ENCODE measurements around the gene PLPPR3. TPM values are rescaled to one million over a fixed set of nuclear protein-coding genes. Genes with fewer than 3 reads are reported as not detected.
"Not testable (repeated sequence)": the region's sequence is repeated elsewhere in the genome, so short reads cannot be mapped to it uniquely, and the experiment has no call there.

PLPPR3 gene
- total RNA-seq, 2 donors from 2014 or later: not detected

DNA sequence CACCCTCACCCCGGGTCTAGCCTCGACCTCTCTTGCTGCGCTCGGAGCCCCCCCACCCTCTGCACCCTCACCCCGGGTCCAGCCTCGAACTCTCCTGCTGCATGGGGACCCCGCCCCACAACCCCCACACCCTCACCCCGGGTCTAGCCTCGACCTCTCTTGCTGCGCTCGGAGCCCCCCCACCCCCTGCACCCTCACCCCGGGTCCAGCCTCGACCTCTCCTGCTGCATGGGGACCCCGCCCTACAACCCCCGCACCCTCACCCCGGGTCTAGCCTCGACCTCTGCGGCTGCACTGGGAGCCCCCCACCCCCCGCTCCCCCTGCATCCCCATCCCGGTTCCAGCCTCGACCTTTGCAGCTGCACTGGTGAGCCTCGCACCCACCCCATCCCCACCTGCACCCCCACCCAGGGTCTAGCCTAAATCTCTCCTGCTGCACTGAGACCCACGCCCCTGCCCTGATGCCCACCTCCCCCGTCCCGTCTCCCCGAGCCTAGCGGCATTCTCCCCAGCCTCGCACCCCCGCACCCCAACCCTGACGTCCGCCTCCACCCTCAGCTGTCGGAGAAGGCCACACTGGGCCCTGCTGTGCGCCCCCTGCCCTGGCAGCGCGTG, 39.5 kb upstream of the PLPPR3 start:
- Mint-ChIP-seq H3K27ac (no peak overlapping the region), H3K4me3 (no peak overlapping the region), H3K9me3 (no peaks in the 10 kb centered on the region), H3K4me1 (no peaks in the 10 kb centered on the region), H3K36me3 (ENCODE audit: low read depth) (no peaks in the 10 kb centered on the region), H3K27me3 (no peaks in the 10 kb centered on the region)
- ATAC-seq (replicated peaks): no peak

DNA sequence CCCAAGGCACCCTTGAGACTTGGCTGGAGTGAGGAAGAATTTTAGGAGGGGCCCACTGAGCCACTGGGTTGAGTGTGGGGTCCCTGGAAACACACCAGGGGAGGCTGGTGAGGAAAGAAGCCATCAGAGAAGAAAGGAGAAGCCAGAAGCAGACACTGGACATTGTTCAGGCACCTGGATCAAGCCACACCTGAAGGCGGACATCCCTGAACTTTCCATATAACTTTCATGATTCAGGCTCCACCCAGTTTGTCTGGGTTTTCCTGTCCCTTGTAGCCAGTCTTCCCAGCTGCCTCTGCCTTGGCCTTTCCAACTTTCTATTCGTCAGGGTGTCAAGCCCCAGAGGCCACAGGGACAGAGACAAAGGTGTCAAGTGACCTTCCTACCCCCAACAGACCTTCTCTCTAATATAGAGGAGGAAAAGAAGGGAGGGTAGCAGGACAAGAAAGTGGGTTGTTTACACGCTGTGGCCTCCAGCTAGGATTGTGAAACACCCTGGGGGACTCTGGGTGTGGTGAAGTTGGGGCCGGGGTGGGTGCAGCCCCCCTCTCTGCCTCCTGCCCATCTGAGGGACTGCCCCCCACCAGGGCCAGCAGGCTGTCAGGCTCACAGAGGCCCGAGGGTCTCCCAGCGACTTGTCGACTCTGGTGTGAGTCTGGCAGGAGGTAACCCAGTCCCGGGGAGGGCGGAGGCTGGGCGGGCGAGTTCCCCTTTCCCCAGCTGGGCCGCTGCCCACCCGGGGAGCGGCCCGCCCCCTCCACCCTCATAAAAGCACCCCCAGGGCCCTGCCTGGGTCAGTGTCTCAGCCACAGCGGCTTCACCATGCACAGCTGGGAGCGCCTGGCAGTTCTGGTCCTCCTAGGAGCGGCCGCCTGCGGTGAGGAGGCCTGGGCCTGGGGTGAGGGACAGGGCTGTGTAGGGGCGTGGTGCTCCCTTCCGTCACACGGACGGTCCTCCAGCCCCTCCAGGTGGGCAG, 37.4 kb upstream of the PLPPR3 start, which contains the start of gene CFD:
Gene CFD (plus strand): TSS at position 797 of the 976 bp plus-strand sequence. CDS start 26 bp downstream, at position 823.
- no peak within 1 kb of the TSS for H3K27ac Mint-ChIP-seq
- ATAC-seq (replicated peaks): no peak
- no peaks in the 10 kb centered on the region for H3K27me3 Mint-ChIP-seq
- H3K4me1 Mint-ChIP-seq: no peaks in the 10 kb centered on the region
- H3K4me3 Mint-ChIP-seq: no peak within 1 kb of the TSS
- H3K9me3 Mint-ChIP-seq: no peaks in the 10 kb centered on the region
- no peaks in the 10 kb centered on the region for H3K36me3 Mint-ChIP-seq (ENCODE audit: low read depth)

- ATAC-seq (replicated peaks): no peak
- H3K27me3 Mint-ChIP-seq: no peaks in the 10 kb centered on the region
- no peak overlapping the region for H3K27ac Mint-ChIP-seq
- no peaks in the 10 kb centered on the region for H3K9me3 Mint-ChIP-seq
- no peaks in the 10 kb centered on the region for H3K4me1 Mint-ChIP-seq
- no peaks in the 10 kb centered on the region for H3K36me3 Mint-ChIP-seq (ENCODE audit: low read depth)
- no peak overlapping the region for H3K4me3 Mint-ChIP-seq
Observed at GRCh38 chr19:858284-858683, 36.5 kb upstream of the PLPPR3 start.

- Mint-ChIP-seq H3K27ac (no peak overlapping the region), H3K4me1 (no peaks in the 10 kb centered on the region), H3K27me3 (no peaks in the 10 kb centered on the region), H3K9me3 (no peaks in the 10 kb centered on the region), H3K36me3 (ENCODE audit: low read depth) (no peaks in the 10 kb centered on the region), H3K4me3 (no peak overlapping the region)
- ATAC-seq (replicated peaks): no peak
Observed at GRCh38 chr19:855566-856120, 33.9 kb upstream of the PLPPR3 start.

- H3K9me3 Mint-ChIP-seq: no peaks in the 10 kb centered on the region
- no peaks in the 10 kb centered on the region for H3K4me1 Mint-ChIP-seq
- no peak overlapping the region for H3K4me3 Mint-ChIP-seq
- no peaks in the 10 kb centered on the region for H3K36me3 Mint-ChIP-seq (ENCODE audit: low read depth)
- no peak for ATAC-seq (replicated peaks)
- H3K27me3 Mint-ChIP-seq: no peaks in the 10 kb centered on the region
- no peak overlapping the region for H3K27ac Mint-ChIP-seq
Observed at GRCh38 chr19:855142-855541, 33.4 kb upstream of the PLPPR3 start.

GRCh38 chr19:854549-854948, 32.8 kb upstream of the PLPPR3 start:
- no peak overlapping the region for H3K4me3 Mint-ChIP-seq
- H3K27ac Mint-ChIP-seq: no peak overlapping the region
- ATAC-seq (replicated peaks): no peak
- H3K27me3 Mint-ChIP-seq: no peaks in the 10 kb centered on the region
- no peaks in the 10 kb centered on the region for H3K9me3 Mint-ChIP-seq
- no peaks in the 10 kb centered on the region for H3K36me3 Mint-ChIP-seq (ENCODE audit: low read depth)
- H3K4me1 Mint-ChIP-seq: no peaks in the 10 kb centered on the region

DNA sequence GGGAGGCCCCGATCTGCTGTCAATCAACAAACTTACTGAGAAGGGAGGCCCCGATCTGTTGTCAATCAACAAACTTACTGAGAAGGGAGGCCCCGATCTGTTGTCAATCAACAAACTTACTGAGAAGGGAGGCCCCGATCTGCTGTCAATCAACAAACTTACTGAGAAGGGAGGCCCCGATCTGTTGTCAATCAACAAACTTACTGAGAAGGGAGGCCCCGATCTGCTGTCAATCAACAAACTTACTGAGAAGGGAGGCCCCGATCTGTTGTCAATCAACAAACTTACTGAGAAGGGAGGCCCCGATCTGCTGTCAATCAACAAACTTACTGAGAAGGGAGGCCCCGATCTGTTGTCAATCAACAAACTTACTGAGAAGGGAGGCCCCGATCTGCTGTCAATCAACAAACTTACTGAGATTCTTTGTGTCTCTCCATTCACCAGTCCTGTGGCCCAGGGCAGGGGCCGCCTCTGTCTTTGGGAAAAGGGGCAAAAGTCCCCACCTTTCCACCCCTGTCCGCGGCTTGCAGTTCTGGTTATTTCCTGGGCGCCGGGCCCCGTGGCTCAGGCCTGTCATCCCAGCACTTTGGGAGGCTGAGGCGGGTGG, 32.0 kb upstream of the PLPPR3 start:
- H3K4me3 Mint-ChIP-seq; H3K27me3 Mint-ChIP-seq; H3K36me3 Mint-ChIP-seq (ENCODE audit: low read depth); H3K27ac Mint-ChIP-seq; ATAC-seq (replicated peaks); H3K4me1 Mint-ChIP-seq; H3K9me3 Mint-ChIP-seq: not testable (repeated sequence)

- H3K9me3 Mint-ChIP-seq: no peaks in the 10 kb centered on the region
Observed at GRCh38 chr19:853014-853585, 31.3 kb upstream of the PLPPR3 start.

DNA sequence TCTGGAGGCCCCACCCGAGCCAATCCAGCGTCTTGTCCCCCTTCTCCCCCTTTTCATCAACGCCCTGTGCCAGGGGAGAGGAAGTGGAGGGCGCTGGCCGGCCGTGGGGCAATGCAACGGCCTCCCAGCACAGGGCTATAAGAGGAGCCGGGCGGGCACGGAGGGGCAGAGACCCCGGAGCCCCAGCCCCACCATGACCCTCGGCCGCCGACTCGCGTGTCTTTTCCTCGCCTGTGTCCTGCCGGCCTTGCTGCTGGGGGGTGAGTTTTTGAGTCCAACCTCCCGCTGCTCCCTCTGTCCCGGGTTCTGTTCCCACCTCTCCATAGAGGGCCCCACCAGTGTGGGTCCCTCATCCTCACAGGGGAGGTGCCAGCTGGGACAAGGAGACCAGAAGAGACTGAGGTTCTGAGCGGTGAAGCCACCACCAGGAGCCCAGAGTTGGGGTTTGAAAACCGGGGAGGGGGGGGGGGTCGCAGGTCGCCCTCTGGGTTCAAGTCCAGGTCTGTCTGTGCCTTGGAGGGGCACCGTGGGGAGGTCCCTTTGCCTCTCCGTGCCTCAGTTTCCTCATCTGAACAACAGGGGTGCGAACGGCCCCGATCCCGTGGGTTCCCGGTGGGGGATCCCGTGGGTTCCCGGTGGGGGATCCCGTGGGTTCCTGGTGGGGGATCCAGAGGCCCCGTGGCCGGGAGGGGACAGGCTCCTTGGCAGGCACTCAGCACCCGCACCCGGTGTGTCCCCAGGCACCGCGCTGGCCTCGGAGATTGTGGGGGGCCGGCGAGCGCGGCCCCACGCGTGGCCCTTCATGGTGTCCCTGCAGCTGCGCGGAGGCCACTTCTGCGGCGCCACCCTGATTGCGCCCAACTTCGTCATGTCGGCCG, 30.6 kb upstream of the PLPPR3 start, which contains the start of gene ELANE:
Gene ELANE (plus strand): TSS at position 168 of the 878 bp plus-strand sequence. CDS start 26 bp downstream, at position 194.
- H3K27me3 Mint-ChIP-seq: peaks cover under 1% of the 10 kb centered on the region
- no peaks in the 10 kb centered on the region for H3K9me3 Mint-ChIP-seq
- H3K27ac Mint-ChIP-seq: no peak within 1 kb of the TSS
- no peaks in the 10 kb centered on the region for H3K36me3 Mint-ChIP-seq (ENCODE audit: low read depth)
- ATAC-seq (replicated peaks): no peak
- no peaks in the 10 kb centered on the region for H3K4me1 Mint-ChIP-seq
- H3K4me3 Mint-ChIP-seq: no peak within 1 kb of the TSS

More at GRCh38 chr19:853014-853585, 31.3 kb upstream of the PLPPR3 start:
- Mint-ChIP-seq H3K4me1 (no peaks in the 10 kb centered on the region), H3K36me3 (ENCODE audit: low read depth) (no peaks in the 10 kb centered on the region), H3K27ac (no peak overlapping the region), H3K4me3 (no peak overlapping the region), H3K27me3 (no peaks in the 10 kb centered on the region)
- no peak for ATAC-seq (replicated peaks)

DNA sequence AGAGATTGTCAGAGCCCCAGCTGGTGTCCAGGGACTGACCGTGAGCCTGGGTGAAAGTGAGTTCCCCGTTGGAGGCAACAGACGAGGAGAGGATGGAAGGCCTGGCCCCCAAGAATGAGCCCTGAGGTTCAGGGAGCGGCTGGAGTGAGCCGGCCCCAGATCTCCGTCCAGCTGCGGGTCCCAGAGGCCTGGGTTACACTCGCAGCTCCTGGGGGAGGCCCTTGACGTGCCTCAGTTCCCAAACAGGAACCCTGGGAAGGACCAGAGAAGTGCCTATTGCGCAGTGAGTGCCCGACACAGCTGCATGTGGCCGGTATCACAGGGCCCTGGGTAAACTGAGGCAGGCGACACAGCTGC, 29.2 kb upstream of the PLPPR3 start:
- H3K36me3 Mint-ChIP-seq (ENCODE audit: low read depth): no peaks in the 10 kb centered on the region
- no peaks in the 10 kb centered on the region for H3K4me1 Mint-ChIP-seq

GRCh38 chr19:850221-850978, 28.6 kb upstream of the PLPPR3 start:
- Mint-ChIP-seq H3K27me3 (peaks cover 8% of the 10 kb centered on the region), H3K36me3 (ENCODE audit: low read depth) (no peaks in the 10 kb centered on the region), H3K9me3 (no peaks in the 10 kb centered on the region), H3K4me3 (no peak overlapping the region), H3K4me1 (no peaks in the 10 kb centered on the region), H3K27ac (no peak overlapping the region)
- ATAC-seq (replicated peaks): no peak

More for the DNA sequence above, 29.2 kb upstream of the PLPPR3 start:
- no peak for ATAC-seq (replicated peaks)
- Mint-ChIP-seq H3K9me3 (no peaks in the 10 kb centered on the region), H3K27me3 (peaks cover 5% of the 10 kb centered on the region), H3K4me3 (no peak overlapping the region), H3K27ac (no peak overlapping the region)

DNA sequence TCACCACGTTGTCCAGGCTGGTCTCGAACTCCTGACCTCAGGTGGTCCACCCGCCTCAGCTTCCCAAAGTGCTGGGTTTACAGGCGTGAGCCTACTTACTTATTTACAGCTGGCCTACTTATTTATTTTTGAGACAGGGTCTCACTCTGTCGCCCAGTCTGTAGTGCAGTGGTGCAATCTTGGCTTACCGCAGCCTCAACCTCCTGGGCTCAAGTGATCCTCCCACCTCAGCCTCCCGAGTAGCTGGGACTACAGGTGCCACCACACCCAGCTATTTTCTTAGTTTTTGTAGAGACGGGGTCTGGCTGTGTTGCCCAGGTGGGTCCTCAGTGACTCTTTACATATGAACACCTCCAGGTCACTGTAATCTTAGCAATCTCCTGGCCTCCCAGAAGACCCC, 27.4 kb upstream of the PLPPR3 start:
- ATAC-seq (replicated peaks); H3K4me3 Mint-ChIP-seq; H3K36me3 Mint-ChIP-seq (ENCODE audit: low read depth); H3K9me3 Mint-ChIP-seq; H3K4me1 Mint-ChIP-seq; H3K27ac Mint-ChIP-seq: not testable (repeated sequence)
- peaks cover 12% of the 10 kb centered on the region for H3K27me3 Mint-ChIP-seq

GRCh38 chr19:848386-848921, 26.7 kb upstream of the PLPPR3 start:
- no peaks in the 10 kb centered on the region for H3K4me1 Mint-ChIP-seq
- ATAC-seq (replicated peaks): no peak
- peaks cover 12% of the 10 kb centered on the region for H3K27me3 Mint-ChIP-seq
- H3K9me3 Mint-ChIP-seq: no peaks in the 10 kb centered on the region
- H3K27ac Mint-ChIP-seq: no peak overlapping the region
- H3K36me3 Mint-ChIP-seq (ENCODE audit: low read depth): no peaks in the 10 kb centered on the region
- H3K4me3 Mint-ChIP-seq: no peak overlapping the region
